GM12878 (cell line): ENCODE results near the gene UBALD2. TPM values are rescaled to one million over a fixed set of nuclear protein-coding genes. Genes with fewer than 3 reads are reported as not detected.

Experiments used
- CREM ChIP-seq: IDR thresholded peaks from 2 replicates; pipeline ENCODE4 v1.6.1; 2014; ENCODE audit warnings: antibody characterized with exemption, low read depth
- HDAC2 ChIP-seq: fragments of 200-600 bp; sonication (generic); IDR thresholded peaks from 2 replicates; pipeline ENCODE4 v1.6.1; 2017
- KLF5 ChIP-seq: fragments of 450-650 bp; IDR thresholded peaks from 2 replicates; pipeline ENCODE4 v1.6.1; 2014; ENCODE audit warnings: mild to moderate bottlenecking; ENCODE audit not compliant: partially characterized antibody
- MYC ChIP-seq: IDR thresholded peaks from 2 replicates; pipeline ENCODE4 v1.6.1; 2011; ENCODE audit warnings: mild to moderate bottlenecking, low read length, moderate library complexity, inconsistent platforms; ENCODE audit not compliant: insufficient read depth, insufficient replicate concordance, insufficient read length, severe bottlenecking
- PML ChIP-seq: IDR thresholded peaks from 2 replicates; pipeline ENCODE4 v1.6.1; 2012; ENCODE audit warnings: low read length, inconsistent platforms
- RAD21 ChIP-seq: IDR thresholded peaks from 2 replicates; pipeline ENCODE4 v1.6.1; 2011; ENCODE audit warnings: mild to moderate bottlenecking, low read depth, low read length, moderate library complexity; ENCODE audit not compliant: insufficient read depth
- TCF12 ChIP-seq: IDR thresholded peaks from 2 replicates; pipeline ENCODE4 v1.6.1; 2011; ENCODE audit warnings: low read depth, mild to moderate bottlenecking, low read length
- ZNF24 ChIP-seq: fragments of 450-650 bp; IDR thresholded peaks from 2 replicates; pipeline ENCODE4 v1.6.1; 2017; ENCODE audit warnings: antibody characterized with exemption, mild to moderate bottlenecking
- ZNF384 ChIP-seq: IDR thresholded peaks from 2 replicates; pipeline ENCODE4 v1.6.1; 2012; ENCODE audit warnings: low read depth, mild to moderate bottlenecking, low read length, improper control_type of control experiment, borderline replicate concordance
- ZNF622 ChIP-seq: fragments of 450-650 bp; IDR thresholded peaks from 2 replicates; pipeline ENCODE4 v1.6.1; 2017; ENCODE audit warnings: mild to moderate bottlenecking, inconsistent platforms
- polyA plus RNA-seq, 11 experiments: library from polyadenylated mRNA; depleted of rRNA in 4 of 11; unstranded in 6 of 11; stranded (reverse) in 5 of 11; fragments of >200 nt; fragmentation: Nextera tagmentation in 4 of 11; fragmentation: Illumina TruSeq in 1 of 11; extraction: Ambion mirVana in 4 of 11; extraction: Trizol in 1 of 11; gene quantifications; 1 replicate in 1 of 11; 2 replicates in 10 of 11; pipeline versions ENCODE4 v1.2.1 to v1.2.3, GENCODE V29; 2011 to 2016; ENCODE audit warnings: inconsistent platforms in 2 of 11, missing spikeins in 2 of 11, low read depth in 1 of 11
- total RNA-seq, 4 experiments: library from RNA; depleted of rRNA in 3 of 4; stranded (reverse); fragments of >200 nt in 3 of 4; fragmentation: Illumina TruSeq in 1 of 4; extraction: Trizol in 1 of 4; gene quantifications; 2 replicates each; pipeline versions ENCODE4 v1.2.1 to v1.2.3, GENCODE V29; 2013 to 2021
- TF ChIP-seq, protein P1 (sequence below): fragments of 450-650 bp; formaldehyde crosslinking; IDR thresholded peaks from 2 replicates; pipeline ENCODE4 v1.4.0; 2022; ENCODE audit warnings: mild to moderate bottlenecking, moderate library complexity
- TF ChIP-seq, protein P2 (sequence below): IDR thresholded peaks from 2 replicates; pipeline ENCODE4 v1.6.1; 2011; ENCODE audit warnings: borderline replicate concordance, low read depth, mild to moderate bottlenecking, moderate library complexity, low read length; ENCODE audit not compliant: insufficient read depth, poor library complexity, severe bottlenecking
- TF ChIP-seq, protein P3 (sequence below): fragments of 150-350 bp; IDR thresholded peaks from 2 replicates; pipeline ENCODE4 v1.6.1; 2016; ENCODE audit warnings: low read depth, low read length
- TF ChIP-seq, protein P4 (sequence below): fragments of 450-650 bp; IDR thresholded peaks from 2 replicates; pipeline ENCODE4 v1.6.1; 2017; ENCODE audit warnings: mild to moderate bottlenecking, low read depth, inconsistent platforms; ENCODE audit not compliant: poor library complexity, severe bottlenecking
- TF ChIP-seq, protein P5 (sequence below): IDR thresholded peaks from 2 replicates; pipeline ENCODE4 v1.6.1; 2012; ENCODE audit warnings: low read depth, low read length, improper control_type of control experiment

The UBALD2 gene
- total and polyA plus RNA-seq, 10 of the 15 experiments (the other 5 are each of a cell fraction or from before 2014, with no cell fraction given) = 2.8 to 165 (median 20.6) TPM

DNA sequence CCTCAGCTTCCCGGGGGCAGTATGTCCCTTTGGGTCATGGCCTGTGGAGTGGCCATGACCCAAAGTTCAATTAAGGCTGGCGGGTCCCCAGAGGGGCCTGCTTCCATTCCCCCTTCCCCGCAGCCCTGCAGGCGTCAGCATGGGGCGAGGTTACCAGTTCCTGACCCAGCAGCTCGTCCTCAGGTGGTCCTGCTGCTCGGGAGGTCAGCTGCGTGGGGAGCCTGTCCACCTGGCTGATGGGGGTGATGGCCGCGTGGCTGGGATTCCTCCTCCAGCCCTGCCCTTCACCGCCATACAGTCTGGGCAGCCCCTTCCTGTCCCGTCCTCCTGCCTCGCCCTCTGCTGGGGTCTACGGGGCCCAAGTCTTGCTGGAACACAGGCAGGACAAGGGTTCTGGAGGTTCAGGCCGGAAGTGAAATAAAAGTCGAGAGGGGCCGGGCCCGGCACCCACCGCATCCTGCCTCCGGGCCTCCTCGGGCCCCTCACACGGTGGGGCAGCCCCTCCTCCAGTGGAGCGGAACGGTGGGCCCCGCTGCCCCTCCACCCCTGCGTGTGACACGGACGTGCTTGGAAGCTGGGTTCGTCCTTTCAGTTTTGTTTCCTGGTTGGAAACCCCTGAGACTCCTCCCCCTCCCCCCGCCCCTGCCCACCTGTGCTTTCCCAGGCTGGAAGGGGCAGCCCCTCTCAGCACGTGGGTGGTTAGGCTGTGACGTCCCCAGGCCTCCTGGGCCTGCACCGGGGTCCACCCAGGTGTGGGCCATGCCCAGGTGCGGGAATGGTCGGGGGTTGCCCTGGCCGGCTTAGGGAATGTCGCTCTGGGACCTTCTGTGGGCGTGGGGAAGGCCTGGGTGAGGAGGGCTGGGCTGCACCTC is 6.8 kb downstream of the UBALD2 start (continued):
- TF ChIP-seq CREM = peak; percentile 89
- peak; percentile 96 for TF ChIP-seq TCF12
- peak; percentile 34; the same call in 1 of the 2 replicates for TF ChIP-seq ZNF24
- TF ChIP-seq, protein P1, sequence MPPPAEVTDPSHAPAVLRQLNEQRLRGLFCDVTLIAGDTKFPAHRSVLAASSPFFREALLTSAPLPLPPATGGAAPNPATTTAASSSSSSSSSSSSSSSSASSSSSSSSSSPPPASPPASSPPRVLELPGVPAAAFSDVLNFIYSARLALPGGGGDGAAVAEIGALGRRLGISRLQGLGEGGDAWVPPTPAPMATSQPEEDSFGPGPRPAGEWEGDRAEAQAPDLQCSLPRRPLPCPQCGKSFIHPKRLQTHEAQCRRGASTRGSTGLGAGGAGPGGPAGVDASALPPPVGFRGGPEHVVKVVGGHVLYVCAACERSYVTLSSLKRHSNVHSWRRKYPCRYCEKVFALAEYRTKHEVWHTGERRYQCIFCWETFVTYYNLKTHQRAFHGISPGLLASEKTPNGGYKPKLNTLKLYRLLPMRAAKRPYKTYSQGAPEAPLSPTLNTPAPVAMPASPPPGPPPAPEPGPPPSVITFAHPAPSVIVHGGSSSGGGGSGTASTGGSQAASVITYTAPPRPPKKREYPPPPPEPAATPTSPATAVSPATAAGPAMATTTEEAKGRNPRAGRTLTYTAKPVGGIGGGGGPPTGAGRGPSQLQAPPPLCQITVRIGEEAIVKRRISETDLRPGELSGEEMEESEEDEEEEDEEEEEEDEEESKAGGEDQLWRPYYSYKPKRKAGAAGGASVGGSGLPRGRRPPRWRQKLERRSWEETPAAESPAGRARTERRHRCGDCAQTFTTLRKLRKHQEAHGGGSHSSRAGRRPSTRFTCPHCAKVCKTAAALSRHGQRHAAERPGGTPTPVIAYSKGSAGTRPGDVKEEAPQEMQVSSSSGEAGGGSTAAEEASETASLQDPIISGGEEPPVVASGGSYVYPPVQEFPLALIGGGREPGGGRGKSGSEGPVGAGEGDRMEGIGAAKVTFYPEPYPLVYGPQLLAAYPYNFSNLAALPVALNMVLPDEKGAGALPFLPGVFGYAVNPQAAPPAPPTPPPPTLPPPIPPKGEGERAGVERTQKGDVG = 0 out of 2 replicates have a peak, but pooled peaks have one; percentile 28
- TF ChIP-seq PML = no peak
- TF ChIP-seq, protein P2, sequence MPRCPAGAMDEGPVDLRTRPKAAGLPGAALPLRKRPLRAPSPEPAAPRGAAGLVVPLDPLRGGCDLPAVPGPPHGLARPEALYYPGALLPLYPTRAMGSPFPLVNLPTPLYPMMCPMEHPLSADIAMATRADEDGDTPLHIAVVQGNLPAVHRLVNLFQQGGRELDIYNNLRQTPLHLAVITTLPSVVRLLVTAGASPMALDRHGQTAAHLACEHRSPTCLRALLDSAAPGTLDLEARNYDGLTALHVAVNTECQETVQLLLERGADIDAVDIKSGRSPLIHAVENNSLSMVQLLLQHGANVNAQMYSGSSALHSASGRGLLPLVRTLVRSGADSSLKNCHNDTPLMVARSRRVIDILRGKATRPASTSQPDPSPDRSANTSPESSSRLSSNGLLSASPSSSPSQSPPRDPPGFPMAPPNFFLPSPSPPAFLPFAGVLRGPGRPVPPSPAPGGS = peak; percentile 97
- no peak for TF ChIP-seq ZNF384
- TF ChIP-seq MYC = peak; percentile 19
- TF ChIP-seq, protein P3, sequence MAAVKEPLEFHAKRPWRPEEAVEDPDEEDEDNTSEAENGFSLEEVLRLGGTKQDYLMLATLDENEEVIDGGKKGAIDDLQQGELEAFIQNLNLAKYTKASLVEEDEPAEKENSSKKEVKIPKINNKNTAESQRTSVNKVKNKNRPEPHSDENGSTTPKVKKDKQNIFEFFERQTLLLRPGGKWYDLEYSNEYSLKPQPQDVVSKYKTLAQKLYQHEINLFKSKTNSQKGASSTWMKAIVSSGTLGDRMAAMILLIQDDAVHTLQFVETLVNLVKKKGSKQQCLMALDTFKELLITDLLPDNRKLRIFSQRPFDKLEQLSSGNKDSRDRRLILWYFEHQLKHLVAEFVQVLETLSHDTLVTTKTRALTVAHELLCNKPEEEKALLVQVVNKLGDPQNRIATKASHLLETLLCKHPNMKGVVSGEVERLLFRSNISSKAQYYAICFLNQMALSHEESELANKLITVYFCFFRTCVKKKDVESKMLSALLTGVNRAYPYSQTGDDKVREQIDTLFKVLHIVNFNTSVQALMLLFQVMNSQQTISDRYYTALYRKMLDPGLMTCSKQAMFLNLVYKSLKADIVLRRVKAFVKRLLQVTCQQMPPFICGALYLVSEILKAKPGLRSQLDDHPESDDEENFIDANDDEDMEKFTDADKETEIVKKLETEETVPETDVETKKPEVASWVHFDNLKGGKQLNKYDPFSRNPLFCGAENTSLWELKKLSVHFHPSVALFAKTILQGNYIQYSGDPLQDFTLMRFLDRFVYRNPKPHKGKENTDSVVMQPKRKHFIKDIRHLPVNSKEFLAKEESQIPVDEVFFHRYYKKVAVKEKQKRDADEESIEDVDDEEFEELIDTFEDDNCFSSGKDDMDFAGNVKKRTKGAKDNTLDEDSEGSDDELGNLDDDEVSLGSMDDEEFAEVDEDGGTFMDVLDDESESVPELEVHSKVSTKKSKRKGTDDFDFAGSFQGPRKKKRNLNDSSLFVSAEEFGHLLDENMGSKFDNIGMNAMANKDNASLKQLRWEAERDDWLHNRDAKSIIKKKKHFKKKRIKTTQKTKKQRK = no peak
- TF ChIP-seq, protein P4, sequence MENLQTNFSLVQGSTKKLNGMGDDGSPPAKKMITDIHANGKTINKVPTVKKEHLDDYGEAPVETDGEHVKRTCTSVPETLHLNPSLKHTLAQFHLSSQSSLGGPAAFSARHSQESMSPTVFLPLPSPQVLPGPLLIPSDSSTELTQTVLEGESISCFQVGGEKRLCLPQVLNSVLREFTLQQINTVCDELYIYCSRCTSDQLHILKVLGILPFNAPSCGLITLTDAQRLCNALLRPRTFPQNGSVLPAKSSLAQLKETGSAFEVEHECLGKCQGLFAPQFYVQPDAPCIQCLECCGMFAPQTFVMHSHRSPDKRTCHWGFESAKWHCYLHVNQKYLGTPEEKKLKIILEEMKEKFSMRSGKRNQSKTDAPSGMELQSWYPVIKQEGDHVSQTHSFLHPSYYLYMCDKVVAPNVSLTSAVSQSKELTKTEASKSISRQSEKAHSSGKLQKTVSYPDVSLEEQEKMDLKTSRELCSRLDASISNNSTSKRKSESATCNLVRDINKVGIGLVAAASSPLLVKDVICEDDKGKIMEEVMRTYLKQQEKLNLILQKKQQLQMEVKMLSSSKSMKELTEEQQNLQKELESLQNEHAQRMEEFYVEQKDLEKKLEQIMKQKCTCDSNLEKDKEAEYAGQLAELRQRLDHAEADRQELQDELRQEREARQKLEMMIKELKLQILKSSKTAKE = peak; percentile 13
- no peak for TF ChIP-seq HDAC2
- TF ChIP-seq, protein P5, sequence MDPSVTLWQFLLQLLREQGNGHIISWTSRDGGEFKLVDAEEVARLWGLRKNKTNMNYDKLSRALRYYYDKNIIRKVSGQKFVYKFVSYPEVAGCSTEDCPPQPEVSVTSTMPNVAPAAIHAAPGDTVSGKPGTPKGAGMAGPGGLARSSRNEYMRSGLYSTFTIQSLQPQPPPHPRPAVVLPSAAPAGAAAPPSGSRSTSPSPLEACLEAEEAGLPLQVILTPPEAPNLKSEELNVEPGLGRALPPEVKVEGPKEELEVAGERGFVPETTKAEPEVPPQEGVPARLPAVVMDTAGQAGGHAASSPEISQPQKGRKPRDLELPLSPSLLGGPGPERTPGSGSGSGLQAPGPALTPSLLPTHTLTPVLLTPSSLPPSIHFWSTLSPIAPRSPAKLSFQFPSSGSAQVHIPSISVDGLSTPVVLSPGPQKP = peak; percentile 76
- TF ChIP-seq ZNF622 = no peak
- 0 out of 2 replicates have a peak, but pooled peaks have one; percentile 14 for TF ChIP-seq RAD21
- peak; percentile 20 for TF ChIP-seq KLF5
